NCI-H82 treated with DMSO at 0.1 percent for 48 hours (cell line): ENCODE measurements around the gene ZNF500.

ENCODE experiments used
- DNase-seq: peaks from one replicate; lab custom pipeline; 2025; ENCODE audit not compliant: unreplicated experiment; lab: John Stamatoyannopoulos, UW

Gene ZNF500

DNA sequence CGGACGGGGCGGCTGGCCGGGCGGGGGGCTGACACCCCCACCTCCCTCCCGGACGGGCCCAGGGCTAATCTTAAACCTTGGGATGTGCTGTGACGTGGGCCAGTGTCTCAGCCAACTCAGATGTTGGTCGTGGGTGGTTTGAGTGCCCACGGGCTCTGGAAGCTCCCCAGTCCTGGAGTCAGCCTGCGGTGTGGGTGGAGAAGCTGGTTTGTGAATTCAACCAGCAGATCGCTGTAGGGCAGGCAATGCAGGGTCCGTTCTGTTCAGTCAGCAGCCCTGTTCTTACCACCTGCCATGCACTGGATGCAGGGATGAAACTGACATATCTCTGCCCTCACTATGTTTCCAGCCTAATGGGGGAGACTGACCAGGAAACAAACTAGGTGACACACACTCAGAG is 8.0 kb upstream of the ZNF500 start:
- no peak for DNase-seq

DNA sequence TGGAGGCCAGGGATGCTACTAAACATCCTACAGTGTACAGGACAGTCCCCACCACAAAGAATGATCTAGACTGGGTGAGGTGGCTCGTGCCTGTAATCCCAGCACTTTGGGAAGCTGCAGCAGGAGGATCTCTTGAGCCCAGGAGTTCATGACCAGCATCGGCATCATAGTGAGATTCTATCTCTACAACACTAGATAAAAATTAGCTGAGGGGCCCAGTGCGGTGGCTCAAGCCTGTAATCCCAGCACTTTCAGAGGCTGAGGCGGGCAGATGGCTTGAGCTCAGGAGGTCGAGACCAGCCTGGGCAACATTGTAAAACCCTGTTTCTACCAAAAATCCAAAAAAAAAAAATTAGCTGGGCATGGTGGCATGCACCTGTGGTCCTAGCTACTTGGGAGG is 5.4 kb upstream of the ZNF500 start:
- DNase-seq: no peak

DNA sequence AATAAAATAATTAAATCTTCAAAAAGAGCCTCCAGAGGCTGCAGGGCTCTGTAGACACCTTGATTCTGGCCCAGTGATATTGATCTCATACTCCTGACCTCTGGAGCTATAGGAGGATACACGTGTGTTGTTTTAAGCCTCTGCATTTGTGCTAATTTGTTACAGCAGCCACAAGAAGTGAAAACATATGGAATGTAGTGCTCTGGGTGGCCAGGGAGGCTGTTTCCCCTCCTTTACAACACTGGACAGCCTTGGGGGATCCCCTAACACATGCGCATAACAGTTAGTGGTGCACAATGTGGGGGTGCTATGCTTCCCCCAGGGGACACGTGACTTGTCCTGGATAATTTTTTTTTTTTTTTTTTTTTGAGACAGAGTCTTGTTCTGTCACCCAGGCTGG is 4.7 kb upstream of the ZNF500 start:
- no peak for DNase-seq

DNA sequence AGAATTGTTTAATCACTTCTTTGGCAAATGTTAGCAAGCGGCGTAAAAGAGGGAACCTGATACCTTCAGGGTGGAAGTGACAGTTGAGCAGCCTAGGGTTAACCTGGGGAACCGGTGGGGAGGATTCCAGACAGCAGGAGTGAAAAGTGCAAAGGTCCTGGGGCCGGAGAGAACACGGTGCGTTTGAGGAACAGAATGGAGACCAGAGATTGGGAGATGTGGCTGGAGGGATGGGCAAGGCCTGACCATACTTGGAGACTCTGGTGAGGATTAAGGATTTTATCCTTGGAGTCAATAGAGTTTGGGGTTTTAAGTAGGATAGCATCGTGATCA is 2.3 kb upstream of the ZNF500 start:
- DNase-seq: peak; percentile 95

DNA sequence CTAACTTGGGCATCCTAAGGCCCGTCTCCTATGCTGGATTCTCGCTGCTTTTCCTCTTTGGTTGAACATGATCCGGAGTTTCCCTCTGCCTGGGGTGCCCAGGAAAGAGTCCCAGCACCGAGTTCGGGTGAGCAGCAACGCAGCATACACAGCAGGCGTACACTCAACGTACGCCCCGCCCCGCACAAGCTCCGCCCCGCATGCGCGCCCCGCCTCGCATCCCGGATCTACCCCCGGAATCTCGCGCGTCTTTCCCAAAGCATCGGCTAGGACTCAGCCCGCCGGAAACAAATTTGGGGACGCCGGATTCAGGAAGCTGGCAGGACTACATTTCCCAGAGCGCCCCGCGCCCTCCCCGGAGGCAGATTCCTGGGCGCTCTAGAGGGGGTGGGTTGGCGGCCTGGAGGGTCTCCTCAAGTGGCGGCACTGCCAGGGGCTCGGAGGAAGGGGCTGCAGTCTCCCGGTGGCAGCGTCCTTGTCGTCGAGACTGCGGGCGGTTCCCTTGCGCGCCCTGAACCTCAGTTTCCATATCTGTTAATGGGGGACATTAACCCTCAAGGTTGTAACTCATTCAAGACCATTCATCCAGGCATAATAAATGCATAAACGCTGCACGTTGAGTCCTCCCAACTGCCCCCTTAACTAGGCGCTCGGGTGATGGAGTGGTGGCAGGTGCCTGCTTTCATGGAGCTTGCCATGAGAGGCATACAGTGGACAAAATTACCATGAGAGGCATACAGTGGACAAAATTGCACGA is 1.8 kb upstream of the ZNF500 start:
- peak; percentile 96 for DNase-seq

DNA sequence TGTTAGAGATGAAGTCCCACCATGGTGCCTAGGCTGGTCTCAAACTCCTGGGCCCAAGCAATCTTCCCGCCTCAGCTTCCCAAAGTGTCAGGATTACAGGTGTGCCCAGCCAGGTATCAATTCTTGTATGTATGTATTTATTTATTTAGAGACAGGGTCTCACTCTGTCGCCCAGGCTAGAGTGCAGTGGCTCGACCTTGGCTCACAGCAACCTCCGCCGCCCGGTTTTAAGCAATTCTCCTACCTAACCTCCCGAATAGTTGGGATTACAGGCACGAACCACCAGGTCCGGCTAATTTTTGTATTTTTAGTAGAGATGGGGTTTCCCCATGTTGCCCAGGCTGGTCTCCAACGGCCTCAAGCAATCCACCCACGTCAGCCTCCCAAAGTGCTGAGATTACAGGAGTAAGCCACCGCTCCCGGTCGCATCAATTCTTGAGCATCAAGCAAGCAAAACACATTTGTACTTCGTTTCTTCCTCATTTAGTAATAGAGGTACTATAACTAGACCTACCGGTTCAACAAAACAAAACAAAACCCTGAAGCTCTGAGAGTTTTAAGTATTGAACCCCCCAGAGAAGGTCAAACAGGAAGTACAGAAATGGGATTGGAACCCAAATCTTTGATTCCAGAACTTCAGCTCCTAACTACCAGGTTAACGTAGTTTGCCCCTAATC is 1.0 kb upstream of the ZNF500 start:
- DNase-seq: no peak

DNA sequence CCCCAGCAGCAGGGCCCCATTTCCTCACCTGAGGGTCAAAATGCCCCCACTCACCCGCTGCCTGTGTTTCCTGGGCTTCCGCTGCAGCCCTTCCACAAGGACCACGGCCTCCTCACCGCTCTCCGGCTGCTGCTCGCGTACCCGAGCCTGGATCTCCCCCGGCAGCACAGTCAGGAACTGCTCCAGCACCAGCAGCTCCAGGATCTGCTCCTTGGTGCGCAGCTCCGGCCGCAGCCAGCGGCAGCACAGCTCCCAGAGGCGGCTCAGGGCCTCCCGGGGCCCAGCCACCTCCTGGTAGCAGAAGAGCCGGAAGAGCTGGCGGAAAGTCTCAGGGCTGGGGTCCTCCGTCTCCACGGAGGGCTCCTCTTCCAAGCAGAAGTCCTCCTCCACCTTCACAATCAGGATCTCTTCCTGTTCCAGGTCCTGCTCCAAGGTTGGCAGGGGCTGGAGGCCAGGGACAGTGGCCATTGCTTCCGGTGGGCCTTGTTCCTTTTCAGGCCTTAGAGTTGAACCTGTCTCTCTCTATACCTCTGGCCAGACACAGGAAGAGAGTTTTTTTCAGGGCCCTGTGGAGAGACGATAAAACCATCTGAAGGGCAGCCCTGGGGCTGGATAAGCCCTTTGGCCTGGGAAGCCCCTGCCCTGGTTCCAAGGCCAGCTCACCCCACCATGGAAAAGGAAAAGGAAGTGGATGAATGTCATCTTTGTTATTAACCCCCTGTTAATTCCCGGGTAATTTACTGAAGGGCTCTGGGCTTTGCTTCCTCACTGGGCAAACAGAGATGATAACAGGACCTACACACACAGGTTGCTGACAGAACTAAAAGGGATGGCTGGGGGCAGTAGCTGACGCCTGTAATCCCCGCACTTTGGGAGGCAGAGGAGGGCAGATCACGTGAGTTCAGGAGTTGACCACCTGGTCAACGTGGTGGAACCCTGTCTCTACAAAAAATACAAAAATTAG is 1.2 kb downstream of the ZNF500 start:
- no peak for DNase-seq

DNA sequence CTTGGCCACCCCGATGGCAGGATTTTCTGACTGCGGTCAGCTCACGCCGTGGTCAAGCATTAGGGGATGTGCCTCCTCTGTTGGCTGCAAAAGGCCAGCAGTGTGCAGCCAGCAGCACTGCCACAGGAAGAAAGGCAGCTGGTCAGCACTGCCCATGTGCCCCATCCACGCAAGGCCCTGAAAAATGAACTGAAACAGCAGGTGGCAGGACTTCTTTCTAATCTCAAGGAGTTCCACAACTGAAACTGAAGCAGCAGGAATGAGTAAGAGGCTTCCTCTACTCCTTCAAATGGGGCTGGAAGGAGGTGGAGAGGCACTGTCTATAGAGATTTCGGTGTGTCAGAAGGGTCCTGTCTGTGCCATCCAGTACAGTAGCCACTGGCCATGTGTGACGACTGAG is 3.2 kb downstream of the ZNF500 start:
- DNase-seq: no peak

DNA sequence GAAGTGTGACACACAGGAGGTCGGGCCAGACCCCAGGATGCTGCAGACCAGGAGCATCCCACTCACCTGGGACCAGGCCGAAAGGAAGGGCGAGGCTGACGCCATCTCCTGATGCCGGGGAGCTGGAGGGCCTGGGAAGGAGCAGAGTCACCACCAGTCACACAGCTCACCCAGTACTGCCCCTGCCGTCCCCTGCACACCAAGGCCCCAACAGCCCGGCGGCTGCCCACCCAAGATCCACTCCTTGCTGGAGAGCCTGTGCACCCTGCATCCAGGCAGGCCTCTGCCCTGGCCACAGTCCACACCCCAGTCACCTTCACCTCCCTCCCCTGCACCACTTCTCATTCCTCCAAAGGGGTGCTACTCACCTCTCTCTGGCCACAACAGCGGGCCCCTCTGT is 4.8 kb downstream of the ZNF500 start:
- DNase-seq: no peak

DNA sequence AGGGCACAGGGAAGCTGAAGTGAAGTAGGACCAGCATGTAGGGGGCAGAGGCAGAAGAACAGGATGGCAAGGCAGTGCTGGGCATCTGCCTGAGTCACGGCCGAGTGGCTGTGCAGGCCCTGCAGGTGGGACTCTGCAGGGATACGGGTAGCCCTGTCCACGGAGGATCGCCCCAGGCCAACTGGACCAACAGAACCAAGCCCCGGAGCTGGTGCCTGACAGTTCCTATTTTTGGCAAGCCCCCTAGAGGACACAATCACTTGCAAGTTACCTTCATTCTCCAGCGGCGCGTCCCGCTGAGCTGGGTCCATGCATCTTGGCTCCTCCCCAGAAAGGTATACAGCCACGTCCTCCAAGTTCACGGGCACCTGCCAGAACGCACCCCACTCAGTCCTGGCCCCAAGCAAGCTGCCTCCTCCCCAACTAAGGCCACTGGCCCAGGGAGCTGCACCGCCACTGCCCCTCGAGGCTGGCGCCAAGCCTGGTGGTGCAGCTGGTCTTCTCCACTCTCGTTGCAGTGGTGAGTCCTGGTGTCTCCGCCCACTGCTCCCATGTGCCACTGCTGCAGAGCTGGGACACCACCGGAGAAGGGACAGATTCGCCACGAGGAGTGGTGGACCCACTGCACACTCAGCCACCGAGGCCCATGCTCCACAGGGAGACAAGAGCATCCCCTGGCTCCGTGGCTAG is 6.6 kb downstream of the ZNF500 start:
- DNase-seq: no peak

DNA sequence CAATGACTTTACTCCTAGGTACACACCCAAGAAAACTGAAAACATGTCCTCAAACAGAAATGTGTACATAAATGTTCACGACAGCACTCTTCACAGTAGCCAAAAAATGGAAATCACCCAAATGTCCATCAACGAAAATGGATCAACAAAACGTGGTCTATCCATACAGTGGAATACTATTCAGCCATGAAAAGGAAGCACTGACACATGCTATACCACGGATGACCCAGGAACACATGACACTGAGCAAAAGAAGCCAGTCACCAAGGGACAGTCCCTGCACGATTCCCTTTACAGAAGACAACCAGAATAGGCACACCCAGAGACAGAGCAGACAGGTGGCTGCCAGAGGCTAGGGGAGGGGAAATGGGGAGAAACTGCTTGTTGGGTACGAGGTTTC is 11.3 kb downstream of the ZNF500 start:
- no peak for DNase-seq

DNA sequence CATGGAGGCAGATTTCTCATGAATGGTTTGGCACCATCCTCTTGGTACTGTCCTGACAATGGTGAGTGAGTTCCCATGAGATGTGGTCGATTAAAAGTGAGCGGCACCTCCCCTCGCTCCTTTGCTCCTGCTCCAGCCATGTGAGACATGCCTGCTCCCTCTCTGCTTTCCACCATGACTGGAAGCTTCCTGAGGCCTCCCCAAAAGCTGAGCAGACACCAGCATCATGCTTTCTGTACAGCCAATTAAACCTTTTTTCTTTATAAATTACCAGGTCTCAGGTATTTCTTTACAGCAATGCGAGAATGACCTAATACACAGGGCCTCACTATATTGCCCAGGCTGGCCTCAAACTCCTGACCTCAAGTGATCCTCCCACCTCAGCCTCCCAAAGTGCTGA is 12.1 kb downstream of the ZNF500 start:
- DNase-seq: no peak

DNA sequence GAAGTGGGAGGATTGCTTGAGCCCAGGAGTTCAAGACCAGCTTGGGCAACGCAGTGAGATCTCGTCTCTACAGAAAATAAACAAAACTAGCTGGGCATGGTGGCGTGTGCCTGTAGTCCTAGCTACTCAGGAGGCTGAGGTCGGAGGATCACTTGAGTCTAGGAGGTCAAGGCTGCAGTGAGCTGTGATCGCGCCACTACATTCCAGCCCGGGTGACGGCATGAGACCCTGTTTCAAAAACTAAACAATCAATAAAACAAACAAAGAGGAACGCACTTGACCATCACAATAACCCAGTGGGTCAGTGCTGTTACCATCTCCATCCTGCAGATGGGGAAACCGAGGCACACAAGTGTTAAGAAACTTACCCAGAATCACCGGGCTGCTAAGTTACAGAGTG is 13.7 kb downstream of the ZNF500 start:
- DNase-seq: no peak

DNA sequence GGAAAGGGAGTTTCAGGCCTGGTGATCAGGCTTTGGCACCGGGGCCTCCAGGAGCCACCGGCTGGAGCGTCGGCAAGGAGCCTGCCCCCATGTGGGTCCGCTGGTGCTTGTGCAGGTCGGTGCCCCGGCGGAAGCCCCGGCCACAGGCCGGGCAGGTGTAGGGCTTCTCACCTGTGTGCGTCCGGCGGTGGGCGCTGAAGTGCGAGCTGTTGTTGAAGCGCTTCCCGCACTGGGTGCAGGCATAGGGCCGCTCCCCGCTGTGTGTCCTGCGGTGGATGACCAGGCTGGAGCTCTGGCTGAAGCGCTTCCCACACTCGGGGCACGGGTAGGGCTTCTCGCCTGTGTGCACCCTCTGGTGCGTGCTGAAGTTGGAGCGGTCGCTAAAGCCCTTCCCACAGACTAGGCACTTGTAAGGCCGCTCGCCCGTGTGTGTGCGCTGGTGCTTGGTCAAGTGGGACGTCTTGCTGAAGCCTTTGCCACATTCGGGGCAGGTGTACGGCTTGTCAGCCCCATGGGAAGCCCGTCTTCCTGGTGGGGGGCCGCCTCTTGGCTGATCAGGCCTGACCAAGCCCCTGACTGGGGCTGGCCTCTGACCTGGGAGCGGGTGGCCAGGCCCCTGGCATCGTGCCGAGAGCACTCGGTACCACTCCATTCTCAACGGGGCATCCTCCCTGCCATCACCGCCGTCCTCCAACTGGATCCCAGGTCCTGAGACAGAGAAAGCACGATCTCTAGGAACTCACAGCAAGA is 14.4 kb downstream of the ZNF500 start:
- DNase-seq: no peak

DNA sequence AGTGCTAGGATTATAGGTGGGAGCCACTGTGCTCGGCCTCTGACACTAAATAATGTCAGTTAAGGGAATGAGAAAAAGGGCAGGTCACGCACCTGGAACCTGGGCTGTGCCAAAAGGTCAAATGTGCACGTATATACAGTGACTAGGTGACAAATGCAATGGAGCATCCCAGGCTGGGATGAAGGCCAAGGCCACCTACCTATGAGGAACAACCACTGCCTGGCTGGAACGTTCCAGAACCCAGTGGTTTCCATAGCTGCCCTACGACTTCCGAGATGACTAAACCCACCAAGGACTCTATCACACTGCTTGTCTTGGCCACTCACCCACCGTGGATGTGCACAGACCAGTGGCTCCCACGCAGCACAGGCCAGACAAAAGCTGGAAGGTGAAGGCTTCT is 16.1 kb downstream of the ZNF500 start:
- DNase-seq: no peak

DNA sequence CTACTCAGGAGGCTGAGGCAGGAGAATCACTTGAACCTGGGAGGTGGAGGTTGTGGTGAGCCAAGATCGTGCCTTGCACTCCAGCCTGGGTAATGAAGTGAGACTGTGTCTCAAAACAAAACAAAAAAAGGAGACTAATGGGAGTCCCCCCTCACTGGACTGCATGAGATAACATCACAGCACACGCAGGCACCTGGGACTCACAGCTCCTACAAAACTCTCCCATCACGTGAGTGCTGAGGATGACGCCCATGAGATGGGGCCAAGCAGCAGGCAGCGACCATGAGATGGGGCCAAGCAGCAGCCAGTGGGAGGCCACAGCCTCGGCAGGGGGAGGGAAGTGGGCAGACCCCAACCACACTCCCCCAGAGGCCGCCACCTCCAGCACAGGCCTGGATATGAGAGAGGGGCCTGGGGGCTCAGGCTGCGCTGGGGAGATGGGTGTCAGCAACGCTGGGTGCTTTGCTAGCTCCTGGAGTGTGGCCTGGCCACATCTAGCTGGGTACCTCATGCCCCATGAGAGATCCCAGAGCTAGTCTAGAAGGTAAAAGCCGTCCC is 17.2 kb downstream of the ZNF500 start:
- DNase-seq: no peak

DNA sequence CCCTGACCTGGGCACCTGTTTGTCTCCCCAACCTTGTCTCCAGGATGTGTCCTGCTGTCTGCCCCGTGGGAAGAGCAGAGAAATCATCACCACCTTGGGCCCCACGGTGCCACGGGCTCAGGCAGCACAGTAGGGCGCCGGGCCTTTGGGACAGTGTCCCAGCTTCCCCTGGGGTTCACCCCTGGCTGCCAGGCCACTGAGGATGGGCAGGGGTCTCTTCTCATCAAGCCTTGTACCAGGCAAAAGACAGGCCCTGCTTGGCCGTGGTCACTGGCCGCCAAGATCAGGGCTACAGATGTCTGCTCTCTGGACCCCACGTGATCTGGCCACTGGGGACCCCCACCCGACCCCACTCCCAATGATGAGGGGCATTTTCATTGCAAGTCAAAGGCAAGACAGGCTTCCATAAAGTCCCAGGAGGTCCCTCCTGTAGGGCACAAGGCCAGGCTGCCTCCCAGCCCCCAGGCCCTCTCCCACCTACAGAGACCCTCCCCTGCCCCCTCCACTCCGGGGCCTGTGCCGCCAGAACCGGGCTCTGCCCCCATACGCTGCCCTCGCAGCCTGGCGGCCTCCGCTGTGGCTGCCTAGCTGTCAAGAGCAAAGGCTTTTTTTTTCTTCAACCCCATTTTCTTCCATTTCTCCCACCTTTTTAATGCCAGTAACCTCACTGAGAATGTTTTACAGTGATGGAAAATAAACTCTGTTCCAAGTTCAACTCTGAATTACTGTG is 18.1 kb downstream of the ZNF500 start:
- DNase-seq: no peak

DNA sequence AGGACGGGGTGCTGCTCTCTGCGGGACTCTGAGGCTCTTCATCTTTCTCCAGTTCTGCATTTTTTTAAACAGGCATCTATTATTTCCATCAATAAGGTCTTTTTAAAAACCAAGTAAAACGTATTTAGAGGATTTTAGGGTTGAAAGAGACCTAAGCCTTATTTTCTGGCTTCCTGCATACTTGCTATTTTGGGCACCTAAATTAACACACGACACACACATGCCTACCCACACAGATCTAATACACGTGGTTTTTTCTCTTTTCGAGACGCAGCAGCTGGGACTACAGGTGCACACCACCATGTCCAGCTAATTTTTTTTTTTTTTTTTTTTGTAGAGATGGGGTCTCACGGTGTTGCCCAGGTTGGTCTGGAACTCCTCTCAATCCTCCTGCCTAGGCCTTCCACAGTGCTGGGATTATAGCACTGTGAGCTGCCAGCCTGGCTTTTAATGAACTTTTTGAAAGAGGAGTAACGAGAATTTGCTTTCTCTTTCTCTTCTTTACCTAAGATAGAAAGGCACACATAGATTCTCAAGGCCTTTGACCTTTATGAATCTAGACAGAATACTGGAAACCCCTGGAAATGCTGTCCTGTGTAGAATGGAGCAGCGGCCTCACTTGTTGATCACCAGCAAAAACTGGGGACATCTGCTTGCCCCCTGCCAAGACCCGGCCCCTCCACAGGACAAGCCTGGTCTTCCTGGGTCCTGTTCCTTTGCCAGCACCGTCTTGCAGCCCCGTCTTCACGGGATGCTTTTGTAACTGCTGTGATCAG is 18.9 kb downstream of the ZNF500 start:
- DNase-seq: no peak
